Esophagus squamous epithelium (tissue), 5 donors: ENCODE data around the gene GRIN3B. TPM values are rescaled to one million over a fixed set of nuclear protein-coding genes. Genes with fewer than 3 reads are reported as not detected.

ENCODE experiments used
- DNase-seq: peaks from one replicate; lab custom pipeline; 2025; lab: John Stamatoyannopoulos, UW
- H3K27ac ChIP-seq, 4 donors: fragments of 200-600 bp; sonication (generic); one replicate each; pipeline ENCODE4 v1.5.1; 2016 to 2019; ENCODE audit warnings: mild to moderate bottlenecking in 1 of 4
- H3K27me3 ChIP-seq, 4 donors: fragments of 200-600 bp; sonication (generic); 1 replicate in 3 of 4; 2 replicates in 1 of 4; pipeline versions ENCODE4 v1.5.1 to v1.6.0; 2017 to 2021; ENCODE audit warnings: antibody characterized with exemption in 1 of 4
- H3K36me3 ChIP-seq, 3 donors: fragments of 200-600 bp; sonication (generic); one replicate each; pipeline ENCODE4 v1.5.1; 2016 to 2019
- H3K4me1 ChIP-seq, 3 donors: fragments of 200-600 bp; sonication (generic); one replicate each; pipeline ENCODE4 v1.5.1; 2017 to 2019
- H3K4me3 ChIP-seq, 4 donors: fragments of 200-600 bp; sonication (generic); 1 replicate in 3 of 4; 2 replicates in 1 of 4; pipeline ENCODE4 v1.5.1; 2016 to 2019; ENCODE audit warnings: mild to moderate bottlenecking in 2 of 4, moderate library complexity in 1 of 4
- H3K9me3 ChIP-seq, 3 donors: fragments of 200-600 bp; sonication (generic); one replicate each; pipeline ENCODE4 v1.5.1; 2016 to 2019
- POLR2A ChIP-seq, 4 donors: fragments of 450-650 bp; IDR thresholded peaks; one replicate each; pipeline ENCODE4 v1.6.1; 2017; ENCODE audit warnings: antibody characterized with exemption in 4 of 4, mild to moderate bottlenecking in 4 of 4, moderate library complexity in 3 of 4
- WGBS, 2 donors: methylation state at CpG; one replicate each; pipeline ENCODE4 v1.1.5; 2018; 5-methylcytosine and 5-hydroxymethylcytosine counted together
- intact Hi-C: fragments of 100-400 bp; cut with DNase I; formaldehyde crosslinking; loops from one replicate; pipeline ENCODE4 v1.15.0; 2022
- total RNA-seq, 4 donors: library from RNA; depleted of rRNA; stranded (reverse); fragments of >200 nt; gene quantifications; one replicate each; pipeline ENCODE4 v1.1.0, GENCODE V29; 2016
- TF ChIP-seq, protein P1 (sequence below), 6 experiments: fragments of 450-650 bp in 4 of 6; fragments of 200-600 bp in 2 of 6; sonication (generic) in 2 of 6; IDR thresholded peaks; one replicate each; pipeline ENCODE4 v1.5.1; 2016 to 2019; ENCODE audit warnings: antibody characterized with exemption in 6 of 6, mild to moderate bottlenecking in 4 of 6, moderate library complexity in 4 of 6
- donor health status: DM: yes; HTN: yes; CAD: no.

Gene GRIN3B
- total RNA-seq, 4 donors from 2014 or later, result not detected

DNA sequence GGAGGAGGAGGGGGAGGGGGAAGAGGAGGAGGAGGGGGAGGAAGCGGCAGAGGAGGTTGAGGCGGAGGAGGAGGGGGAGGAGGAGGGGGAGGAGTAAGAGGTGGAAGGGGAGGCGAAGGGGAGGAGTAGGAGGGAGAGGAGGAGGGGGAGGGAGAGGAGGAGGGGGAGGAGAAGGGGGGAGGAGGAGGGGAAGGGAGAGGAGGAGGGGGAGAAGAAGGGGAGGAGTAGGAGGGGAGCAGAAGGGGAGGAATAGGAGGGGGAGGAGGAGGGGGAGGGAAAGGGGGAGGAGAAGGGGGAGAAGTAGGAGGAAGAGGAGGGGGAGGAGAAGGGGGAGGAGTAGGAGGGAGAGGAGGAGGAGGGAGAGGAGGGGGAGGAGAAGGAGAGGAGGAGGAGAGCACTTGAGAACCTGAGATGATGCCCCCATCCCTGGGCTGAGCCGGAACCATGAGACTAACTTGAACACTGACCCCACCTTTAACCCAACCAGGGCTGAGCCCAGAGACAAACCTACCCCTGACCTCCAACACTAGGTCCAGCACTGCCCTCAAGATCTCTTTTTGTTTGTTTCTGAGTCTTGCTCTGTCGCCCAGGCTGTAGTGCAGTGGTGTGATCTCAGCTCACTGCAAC is 52.2 kb downstream of the GRIN3B start:
- intact Hi-C loops, result no loop called here

DNA sequence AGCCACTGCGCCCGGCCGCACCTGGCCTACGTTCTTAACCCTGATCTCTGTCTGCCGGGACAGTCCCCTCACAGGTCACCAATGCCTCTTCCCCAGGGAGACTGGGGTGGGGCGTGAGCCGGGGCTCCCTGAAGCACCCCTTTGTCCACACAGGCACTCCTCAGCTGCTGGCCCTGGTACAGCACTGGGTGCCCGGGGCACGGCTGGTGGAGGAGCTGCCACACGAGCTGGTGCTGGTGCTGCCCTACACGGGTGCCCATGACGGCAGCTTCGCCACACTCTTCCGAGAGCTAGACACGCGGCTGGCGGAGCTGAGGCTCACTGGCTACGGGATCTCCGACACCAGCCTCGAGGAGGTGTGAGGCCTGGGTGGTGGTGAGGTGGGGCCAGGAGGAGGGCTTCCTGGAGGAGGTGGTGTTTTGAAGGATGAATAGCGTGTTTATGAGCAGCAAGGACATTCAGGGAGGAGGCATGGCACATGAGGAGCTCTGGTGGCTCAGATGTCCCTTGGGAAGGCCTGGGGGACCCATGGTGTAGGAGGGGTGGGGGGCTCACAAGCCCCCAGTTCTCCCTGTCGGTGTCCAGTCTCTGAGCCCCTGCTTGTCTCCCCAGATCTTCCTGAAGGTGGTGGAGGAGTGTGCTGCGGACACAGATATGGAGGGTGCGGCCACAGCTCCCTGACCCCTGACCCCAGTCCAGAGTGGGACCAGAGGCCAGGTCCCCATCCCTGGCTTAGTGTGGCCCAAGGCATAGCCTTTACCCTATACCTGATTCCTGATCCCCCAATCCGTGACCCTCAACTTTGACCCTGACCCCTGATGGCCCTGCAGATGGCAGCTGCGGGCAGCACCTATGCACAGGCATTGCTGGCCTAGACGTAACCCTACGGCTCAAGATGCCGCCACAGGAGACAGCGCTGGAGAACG is 53.2 kb downstream of the GRIN3B start:
- Histone ChIP-seq H3K27ac (no peak overlapping the region), H3K4me1 (no peaks in the 10 kb centered on the region), H3K27me3 (no peaks in the 10 kb centered on the region), H3K4me3 (no peak overlapping the region), H3K36me3 (peaks cover 0 to 27% (median 0%) of the 10 kb centered on the region in 3 donors), H3K9me3 (peaks cover 0 to 29% (median 20%) of the 10 kb centered on the region in 3 donors)
- DNase-seq, result no peak
- intact Hi-C loops, result no loop called here
- WGBS, 2 donors, result 89 to 100% methylated on average over 3 to 11 of the region's 31 CpGs
- TF ChIP-seq, protein P1, sequence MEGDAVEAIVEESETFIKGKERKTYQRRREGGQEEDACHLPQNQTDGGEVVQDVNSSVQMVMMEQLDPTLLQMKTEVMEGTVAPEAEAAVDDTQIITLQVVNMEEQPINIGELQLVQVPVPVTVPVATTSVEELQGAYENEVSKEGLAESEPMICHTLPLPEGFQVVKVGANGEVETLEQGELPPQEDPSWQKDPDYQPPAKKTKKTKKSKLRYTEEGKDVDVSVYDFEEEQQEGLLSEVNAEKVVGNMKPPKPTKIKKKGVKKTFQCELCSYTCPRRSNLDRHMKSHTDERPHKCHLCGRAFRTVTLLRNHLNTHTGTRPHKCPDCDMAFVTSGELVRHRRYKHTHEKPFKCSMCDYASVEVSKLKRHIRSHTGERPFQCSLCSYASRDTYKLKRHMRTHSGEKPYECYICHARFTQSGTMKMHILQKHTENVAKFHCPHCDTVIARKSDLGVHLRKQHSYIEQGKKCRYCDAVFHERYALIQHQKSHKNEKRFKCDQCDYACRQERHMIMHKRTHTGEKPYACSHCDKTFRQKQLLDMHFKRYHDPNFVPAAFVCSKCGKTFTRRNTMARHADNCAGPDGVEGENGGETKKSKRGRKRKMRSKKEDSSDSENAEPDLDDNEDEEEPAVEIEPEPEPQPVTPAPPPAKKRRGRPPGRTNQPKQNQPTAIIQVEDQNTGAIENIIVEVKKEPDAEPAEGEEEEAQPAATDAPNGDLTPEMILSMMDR (IDR thresholded peaks at IDR 0.05), result no peak
- TF ChIP-seq POLR2A (IDR thresholded peaks at IDR 0.05), result no peak

More for the DNA sequence above, 52.2 kb downstream of the GRIN3B start:
- no peak for DNase-seq
- Histone ChIP-seq H3K27ac (no peak overlapping the region), H3K36me3 (peaks cover 0 to 18% (median 0%) of the 10 kb centered on the region in 3 donors), H3K9me3 (peaks cover 0 to 19% (median 12%) of the 10 kb centered on the region in 3 donors), H3K27me3 (no peaks in the 10 kb centered on the region), H3K4me1 (peaks cover 4% of the 10 kb centered on the region in 3 donors), H3K4me3 (no peak overlapping the region)
- WGBS, 2 donors, result 76 to 78% methylated on average over 2 of the region's 5 CpGs
- TF ChIP-seq, protein P1 (IDR thresholded peaks at IDR 0.05), result no peak
- TF ChIP-seq POLR2A (IDR thresholded peaks at IDR 0.05), result no peak

DNA sequence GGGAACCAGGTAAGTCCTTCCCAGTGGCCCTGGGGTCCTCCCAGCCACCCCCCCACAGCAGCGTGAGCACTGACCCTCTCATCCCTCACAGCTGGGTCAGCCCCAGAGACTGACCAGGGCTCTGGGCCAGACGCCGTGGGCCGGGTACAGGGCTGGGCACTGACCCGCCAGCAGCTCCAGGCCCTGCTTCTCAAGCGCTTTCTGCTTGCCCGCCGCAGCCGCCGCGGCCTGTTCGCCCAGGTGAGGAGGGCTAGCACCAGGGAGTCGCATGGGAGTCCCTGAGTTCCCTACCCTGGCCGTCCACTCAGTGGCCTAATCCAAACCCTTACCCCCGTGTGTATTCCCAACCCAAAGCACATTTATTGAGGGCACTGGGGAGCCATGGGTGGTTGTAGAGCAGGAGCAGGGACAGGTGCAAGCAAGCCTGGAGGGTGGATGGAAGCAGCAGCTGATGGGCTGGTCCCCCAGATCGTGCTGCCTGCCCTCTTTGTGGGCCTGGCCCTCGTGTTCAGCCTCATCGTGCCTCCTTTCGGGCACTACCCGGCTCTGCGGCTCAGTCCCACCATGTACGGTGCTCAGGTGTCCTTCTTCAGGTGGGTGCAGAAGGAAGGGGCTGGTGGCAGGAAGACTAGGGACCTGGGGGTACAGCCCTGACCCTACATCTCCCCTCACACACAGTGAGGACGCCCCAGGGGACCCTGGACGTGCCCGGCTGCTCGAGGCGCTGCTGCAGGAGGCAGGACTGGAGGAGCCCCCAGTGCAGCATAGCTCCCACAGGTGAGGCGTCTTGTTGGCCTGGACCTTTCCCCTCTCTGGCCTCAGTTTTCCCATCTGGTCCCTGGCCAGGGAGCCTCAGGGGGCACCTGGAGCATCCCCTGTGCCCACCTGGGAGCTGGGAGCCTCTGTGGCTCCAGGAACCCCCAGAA is 54.1 kb downstream of the GRIN3B start:
- intact Hi-C loops, result no loop called here
- Histone ChIP-seq H3K36me3 (peaks cover 0 to 34% (median 0%) of the 10 kb centered on the region in 3 donors), H3K27ac (no peak overlapping the region), H3K9me3 (peaks cover 0 to 37% (median 25%) of the 10 kb centered on the region in 3 donors), H3K4me1 (no peaks in the 10 kb centered on the region), H3K4me3 (no peak overlapping the region), H3K27me3 (no peaks in the 10 kb centered on the region)
- DNase-seq, result no peak
- 84 to 93% methylated on average over 5 to 7 of the region's 28 CpGs for WGBS, 2 donors
- TF ChIP-seq, protein P1 (IDR thresholded peaks at IDR 0.05), result no peak
- TF ChIP-seq POLR2A (IDR thresholded peaks at IDR 0.05), result no peak

DNA sequence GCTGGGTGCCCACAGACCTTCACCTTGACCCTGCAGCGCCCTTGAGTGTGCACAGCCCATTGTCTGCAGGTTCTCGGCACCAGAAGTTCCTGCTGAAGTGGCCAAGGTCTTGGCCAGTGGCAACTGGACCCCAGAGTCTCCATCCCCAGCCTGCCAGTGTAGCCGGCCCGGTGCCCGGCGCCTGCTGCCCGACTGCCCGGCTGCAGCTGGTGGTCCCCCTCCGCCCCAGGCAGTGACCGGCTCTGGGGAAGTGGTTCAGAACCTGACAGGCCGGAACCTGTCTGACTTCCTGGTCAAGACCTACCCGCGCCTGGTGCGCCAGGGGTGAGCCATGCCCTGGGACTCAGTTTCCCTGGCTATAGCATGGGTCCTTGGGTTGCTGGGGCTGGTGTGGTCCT is 54.8 kb downstream of the GRIN3B start:
- Histone ChIP-seq H3K4me1 (no peaks in the 10 kb centered on the region), H3K4me3 (no peak overlapping the region), H3K27ac (no peak overlapping the region), H3K9me3 (peaks cover 0 to 40% (median 25%) of the 10 kb centered on the region in 3 donors), H3K36me3 (peaks cover 0 to 34% (median 0%) of the 10 kb centered on the region in 3 donors), H3K27me3 (no peaks in the 10 kb centered on the region)
- intact Hi-C loops, result no loop called here
- no peak for DNase-seq
- TF ChIP-seq, protein P1 (IDR thresholded peaks at IDR 0.05), result no peak
- no peak for TF ChIP-seq POLR2A (IDR thresholded peaks at IDR 0.05)
- 78 to 84% methylated on average over 3 of the region's 14 CpGs for WGBS, 2 donors
